Measurements from ENCODE around the gene TNFRSF1A. TPM values are rescaled to one million over a fixed set of nuclear protein-coding genes. Genes with fewer than 3 reads are reported as not detected.

Gene TNFRSF1A
- polyA plus RNA-seq (2013, experiment 1 of 2), result 88.0 TPM
- polyA plus RNA-seq (2013, experiment 2 of 2), result 82.0 TPM

DNA sequence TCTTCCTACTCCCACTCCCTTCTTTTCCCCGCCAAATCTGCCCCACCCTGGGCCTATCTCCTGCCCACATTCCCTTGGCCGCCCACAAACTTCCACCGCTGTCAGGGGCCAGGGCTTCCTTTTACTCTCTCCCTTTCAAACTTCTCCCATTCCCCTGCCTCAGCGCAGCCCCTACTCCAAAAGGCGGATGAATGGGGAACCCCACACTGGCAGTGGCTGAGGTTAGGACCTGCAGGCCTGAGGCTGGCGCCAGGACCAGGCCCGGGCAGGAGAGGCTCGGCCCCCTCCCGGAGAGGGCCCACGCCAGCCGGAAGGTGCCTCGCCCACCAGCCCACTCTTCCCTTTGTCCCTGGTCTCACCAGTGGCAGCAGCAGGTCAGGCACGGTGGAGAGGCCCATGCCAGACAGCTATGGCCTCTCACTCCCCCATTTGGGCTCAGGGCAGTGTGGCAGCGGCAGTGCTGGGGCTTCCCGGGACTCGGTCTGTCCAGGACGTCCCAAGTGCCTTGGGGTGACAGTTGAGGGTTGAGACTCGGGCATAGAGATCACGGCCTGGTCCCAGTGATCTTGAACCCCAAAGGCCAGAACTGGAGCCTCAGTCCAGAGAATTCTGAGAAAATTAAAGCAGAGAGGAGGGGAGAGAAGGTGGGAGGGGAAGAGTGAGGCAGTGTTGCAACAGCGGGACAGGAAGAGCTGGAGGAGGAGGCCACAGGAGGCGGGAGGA is at the start of gene TNFRSF1A:
TSS of gene TNFRSF1A (minus strand) at position 660 of the 723 bp plus-strand sequence. CDS start at position 398, 262 bp downstream.
- H3K4me1 ChIP-seq (ENCODE audit: control insufficient read depth, insufficient read depth, low read length, poor library complexity, severe bottlenecking), result peaks cover 59% of the 10 kb centered on the region
- H3K4me3 ChIP-seq (ENCODE audit: extremely low read depth, insufficient read depth, low read length, poor library complexity, severe bottlenecking), result peak within 1 kb of the TSS; percentile 95
- peaks cover 24% of the 10 kb centered on the region for H3K36me3 ChIP-seq (ENCODE audit: control insufficient read depth, insufficient read depth, low read length)
- no peaks in the 10 kb centered on the region for H3K9me3 ChIP-seq (ENCODE audit: control insufficient read depth, low read length)
- H3K27ac ChIP-seq (ENCODE audit: low read depth, low read length, severe bottlenecking), result peak within 1 kb of the TSS; percentile 72
- WGBS, 2 experiments (ENCODE audit: insufficient coverage in 2 of 2), result 0 to 1% methylated on average over 19 to 20 of the region's 21 CpGs

DNA sequence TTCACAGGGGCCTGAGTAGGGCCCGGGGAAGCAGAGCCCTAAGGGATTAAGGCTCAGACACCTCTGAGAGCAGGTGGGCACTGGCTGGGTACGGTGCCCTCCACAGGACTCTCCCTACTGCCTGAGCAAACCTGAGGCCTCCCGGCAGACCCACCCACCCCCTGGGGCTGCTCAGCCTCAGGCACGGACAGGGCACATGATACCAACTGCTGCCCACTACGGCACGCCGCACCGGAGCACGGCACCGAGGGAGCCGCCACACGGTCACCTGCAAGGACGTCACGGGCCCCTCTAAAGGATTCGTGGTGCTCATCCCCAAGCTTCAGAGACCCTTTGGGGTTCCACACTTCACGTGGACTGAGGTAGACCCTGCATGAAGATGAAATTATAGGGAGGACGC is 49.1 kb upstream of the TNFRSF1A start:
- H3K4me3 ChIP-seq (ENCODE audit: extremely low read depth, insufficient read depth, low read length, poor library complexity, severe bottlenecking), result no peak overlapping the region
- 92 to 100% methylated on average over 12 to 17 of the region's 17 CpGs for WGBS, 2 experiments (ENCODE audit: insufficient coverage in 2 of 2)
- H3K9me3 ChIP-seq (ENCODE audit: control insufficient read depth, low read length), result no peaks in the 10 kb centered on the region
- no peaks in the 10 kb centered on the region for H3K4me1 ChIP-seq (ENCODE audit: control insufficient read depth, insufficient read depth, low read length, poor library complexity, severe bottlenecking)
- no peaks in the 10 kb centered on the region for H3K36me3 ChIP-seq (ENCODE audit: control insufficient read depth, insufficient read depth, low read length)
- no peak overlapping the region for H3K27ac ChIP-seq (ENCODE audit: low read depth, low read length, severe bottlenecking)

DNA sequence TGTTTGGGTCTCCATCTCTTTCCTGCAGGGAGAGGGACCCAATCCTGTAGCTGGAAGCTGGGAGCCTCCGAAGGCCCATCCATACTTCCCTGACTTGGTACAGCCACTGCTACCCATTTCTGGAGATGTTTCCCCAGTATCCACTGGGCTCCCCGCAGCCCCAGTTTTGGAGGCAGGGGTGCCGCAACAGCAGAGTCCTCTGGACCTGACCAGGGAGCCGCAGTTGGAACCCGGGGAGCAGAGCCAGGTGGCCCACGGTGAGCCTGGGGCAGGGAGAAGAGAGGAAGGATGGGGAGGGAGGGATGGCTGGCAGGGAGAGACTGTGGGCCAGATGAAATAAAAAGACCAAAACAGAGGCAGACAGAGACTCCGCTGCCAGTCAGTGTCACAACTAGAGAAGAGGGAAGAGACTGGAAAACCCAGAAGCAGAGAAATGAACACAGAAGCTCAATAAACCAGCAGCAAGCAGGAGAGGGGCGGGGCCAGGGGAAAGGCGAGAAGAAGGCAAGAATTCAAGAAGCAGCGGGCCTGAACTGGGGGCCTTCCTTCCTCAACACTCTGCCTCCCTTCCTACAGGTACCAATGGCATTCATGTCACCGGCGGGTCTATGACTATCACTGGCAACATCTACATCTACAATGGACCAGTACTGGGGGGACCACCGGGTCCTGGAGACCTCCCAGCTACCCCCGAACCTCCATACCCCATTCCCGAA is 48.4 kb upstream of the TNFRSF1A start:
- Histone ChIP-seq H3K9me3 (ENCODE audit: control insufficient read depth, low read length) (no peaks in the 10 kb centered on the region), H3K27ac (ENCODE audit: low read depth, low read length, severe bottlenecking) (no peak overlapping the region), H3K4me3 (ENCODE audit: extremely low read depth, insufficient read depth, low read length, poor library complexity, severe bottlenecking) (no peak overlapping the region), H3K4me1 (ENCODE audit: control insufficient read depth, insufficient read depth, low read length, poor library complexity, severe bottlenecking) (no peaks in the 10 kb centered on the region), H3K36me3 (ENCODE audit: control insufficient read depth, insufficient read depth, low read length) (no peaks in the 10 kb centered on the region)
- WGBS, 2 experiments (ENCODE audit: insufficient coverage in 2 of 2), result 88 to 92% methylated on average over 11 to 15 of the region's 15 CpGs

DNA sequence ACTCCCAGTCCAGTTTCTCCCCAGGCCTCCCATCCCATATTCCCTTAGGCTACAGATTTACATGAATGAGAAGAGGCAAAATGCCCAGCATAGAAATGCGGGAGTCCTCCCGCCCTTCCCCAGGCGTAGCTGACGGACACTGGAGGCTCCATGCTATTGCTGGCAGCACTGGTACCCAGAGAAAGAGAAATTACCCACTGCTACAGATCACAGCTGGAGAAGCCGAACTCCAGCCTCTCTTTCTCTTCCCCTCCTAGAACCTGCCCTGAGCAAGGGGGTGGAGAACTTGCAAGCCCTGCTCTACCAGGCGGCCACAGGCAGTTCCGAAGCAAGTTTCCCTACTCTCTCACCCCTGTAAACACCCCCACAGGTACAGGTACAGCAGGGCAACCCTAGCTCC is 45.7 kb upstream of the TNFRSF1A start:
- Histone ChIP-seq H3K9me3 (ENCODE audit: control insufficient read depth, low read length) (no peaks in the 10 kb centered on the region), H3K27ac (ENCODE audit: low read depth, low read length, severe bottlenecking) (no peak overlapping the region), H3K4me3 (ENCODE audit: extremely low read depth, insufficient read depth, low read length, poor library complexity, severe bottlenecking) (no peak overlapping the region), H3K4me1 (ENCODE audit: control insufficient read depth, insufficient read depth, low read length, poor library complexity, severe bottlenecking) (peaks cover 12% of the 10 kb centered on the region), H3K36me3 (ENCODE audit: control insufficient read depth, insufficient read depth, low read length) (no peaks in the 10 kb centered on the region)
- 73 to 77% methylated on average over 4 to 7 of the region's 7 CpGs for WGBS, 2 experiments (ENCODE audit: insufficient coverage in 2 of 2)

DNA sequence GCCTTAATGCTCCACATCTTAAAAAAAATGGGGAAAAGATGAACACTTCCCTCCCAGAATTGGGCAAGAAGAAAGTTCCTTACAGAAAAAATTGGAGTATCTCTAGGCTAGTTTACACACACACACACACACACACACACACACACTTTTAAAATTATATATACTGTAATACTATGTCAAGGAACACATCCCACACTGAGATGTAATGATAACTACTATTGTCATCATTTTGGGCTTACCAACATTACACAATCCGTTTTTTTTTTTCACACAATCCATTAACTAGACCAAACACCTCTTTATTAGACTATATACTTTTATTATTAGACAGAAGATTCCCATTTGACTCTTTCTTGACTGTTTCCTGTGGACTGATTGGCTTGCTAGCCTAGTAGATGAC is 44.6 kb upstream of the TNFRSF1A start:
- Histone ChIP-seq H3K9me3 (ENCODE audit: control insufficient read depth, low read length) (no peaks in the 10 kb centered on the region), H3K27ac (ENCODE audit: low read depth, low read length, severe bottlenecking) (no peak overlapping the region), H3K4me1 (ENCODE audit: control insufficient read depth, insufficient read depth, low read length, poor library complexity, severe bottlenecking) (peaks cover 17% of the 10 kb centered on the region), H3K36me3 (ENCODE audit: control insufficient read depth, insufficient read depth, low read length) (no peaks in the 10 kb centered on the region), H3K4me3 (ENCODE audit: extremely low read depth, insufficient read depth, low read length, poor library complexity, severe bottlenecking) (no peak overlapping the region)
- no CpG with 5 or more reads among the region's 1 CpG for WGBS, 2 experiments (ENCODE audit: insufficient coverage in 2 of 2)

DNA sequence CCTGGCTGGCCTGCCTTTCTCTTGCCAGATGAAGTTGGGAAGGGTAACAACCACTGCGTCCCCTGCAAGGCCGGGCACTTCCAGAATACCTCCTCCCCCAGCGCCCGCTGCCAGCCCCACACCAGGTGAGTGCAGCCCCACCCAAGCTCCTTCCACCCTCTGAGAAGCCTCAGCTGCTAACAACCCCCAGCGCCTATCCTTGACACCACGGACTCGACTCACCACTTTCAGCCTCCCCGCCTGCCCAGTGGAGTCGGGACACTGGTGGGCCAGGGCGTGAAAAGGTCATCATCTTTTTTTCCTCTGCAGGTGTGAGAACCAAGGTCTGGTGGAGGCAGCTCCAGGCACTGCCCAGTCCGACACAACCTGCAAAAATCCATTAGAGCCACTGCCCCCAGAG is 44.2 kb upstream of the TNFRSF1A start:
- WGBS, 2 experiments (ENCODE audit: insufficient coverage in 2 of 2), result 85 to 86% methylated on average over 9 to 11 of the region's 11 CpGs
- H3K27ac ChIP-seq (ENCODE audit: low read depth, low read length, severe bottlenecking), result no peak overlapping the region

DNA sequence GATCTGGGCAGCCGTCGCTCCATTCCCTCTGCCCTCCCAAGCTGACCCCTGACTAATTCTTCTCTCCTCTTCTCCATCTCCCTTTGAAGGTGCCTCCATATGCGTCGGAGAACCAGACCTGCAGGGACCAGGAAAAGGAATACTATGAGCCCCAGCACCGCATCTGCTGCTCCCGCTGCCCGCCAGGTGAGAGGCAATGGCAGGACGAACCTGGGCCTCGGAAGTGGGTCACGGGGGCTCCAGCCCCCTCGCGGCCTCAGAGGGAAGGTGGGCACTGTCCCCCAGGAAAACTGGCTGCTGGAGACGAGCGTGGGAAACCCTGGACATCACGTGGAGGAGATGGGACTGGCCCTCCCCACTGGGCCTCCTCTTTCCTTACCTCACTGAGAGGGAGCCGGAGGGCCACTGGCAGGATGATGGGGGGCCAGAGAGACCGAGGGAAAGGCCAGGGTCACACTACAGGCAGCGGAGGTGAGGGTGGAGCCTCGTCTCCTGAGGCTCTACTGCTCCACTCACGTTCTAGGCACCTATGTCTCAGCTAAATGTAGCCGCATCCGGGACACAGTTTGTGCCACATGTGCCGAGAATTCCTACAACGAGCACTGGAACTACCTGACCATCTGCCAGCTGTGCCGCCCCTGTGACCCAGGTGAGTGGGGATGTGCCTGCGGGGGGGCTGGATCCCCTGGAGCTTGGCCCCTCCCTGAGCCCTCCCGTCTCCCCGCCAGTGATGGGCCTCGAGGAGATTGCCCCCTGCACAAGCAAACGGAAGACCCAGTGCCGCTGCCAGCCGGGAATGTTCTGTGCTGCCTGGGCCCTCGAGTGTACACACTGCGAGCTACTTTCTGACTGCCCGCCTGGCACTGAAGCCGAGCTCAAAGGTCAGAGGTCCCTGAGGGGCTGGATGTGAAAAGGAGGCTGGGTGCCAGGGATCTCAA is 42.9 kb upstream of the TNFRSF1A start:
- 96 to 97% methylated on average over 28 to 35 of the region's 36 CpGs for WGBS, 2 experiments (ENCODE audit: insufficient coverage in 2 of 2)
- Histone ChIP-seq H3K4me1 (ENCODE audit: control insufficient read depth, insufficient read depth, low read length, poor library complexity, severe bottlenecking) (peaks cover 17% of the 10 kb centered on the region), H3K9me3 (ENCODE audit: control insufficient read depth, low read length) (no peaks in the 10 kb centered on the region), H3K27ac (ENCODE audit: low read depth, low read length, severe bottlenecking) (no peak overlapping the region), H3K4me3 (ENCODE audit: extremely low read depth, insufficient read depth, low read length, poor library complexity, severe bottlenecking) (no peak overlapping the region), H3K36me3 (ENCODE audit: control insufficient read depth, insufficient read depth, low read length) (no peaks in the 10 kb centered on the region)

More for the DNA sequence above, 44.2 kb upstream of the TNFRSF1A start:
- H3K9me3 ChIP-seq (ENCODE audit: control insufficient read depth, low read length), result no peaks in the 10 kb centered on the region
- H3K4me3 ChIP-seq (ENCODE audit: extremely low read depth, insufficient read depth, low read length, poor library complexity, severe bottlenecking), result no peak overlapping the region
- no peaks in the 10 kb centered on the region for H3K36me3 ChIP-seq (ENCODE audit: control insufficient read depth, insufficient read depth, low read length)
- H3K4me1 ChIP-seq (ENCODE audit: control insufficient read depth, insufficient read depth, low read length, poor library complexity, severe bottlenecking), result peaks cover 17% of the 10 kb centered on the region

DNA sequence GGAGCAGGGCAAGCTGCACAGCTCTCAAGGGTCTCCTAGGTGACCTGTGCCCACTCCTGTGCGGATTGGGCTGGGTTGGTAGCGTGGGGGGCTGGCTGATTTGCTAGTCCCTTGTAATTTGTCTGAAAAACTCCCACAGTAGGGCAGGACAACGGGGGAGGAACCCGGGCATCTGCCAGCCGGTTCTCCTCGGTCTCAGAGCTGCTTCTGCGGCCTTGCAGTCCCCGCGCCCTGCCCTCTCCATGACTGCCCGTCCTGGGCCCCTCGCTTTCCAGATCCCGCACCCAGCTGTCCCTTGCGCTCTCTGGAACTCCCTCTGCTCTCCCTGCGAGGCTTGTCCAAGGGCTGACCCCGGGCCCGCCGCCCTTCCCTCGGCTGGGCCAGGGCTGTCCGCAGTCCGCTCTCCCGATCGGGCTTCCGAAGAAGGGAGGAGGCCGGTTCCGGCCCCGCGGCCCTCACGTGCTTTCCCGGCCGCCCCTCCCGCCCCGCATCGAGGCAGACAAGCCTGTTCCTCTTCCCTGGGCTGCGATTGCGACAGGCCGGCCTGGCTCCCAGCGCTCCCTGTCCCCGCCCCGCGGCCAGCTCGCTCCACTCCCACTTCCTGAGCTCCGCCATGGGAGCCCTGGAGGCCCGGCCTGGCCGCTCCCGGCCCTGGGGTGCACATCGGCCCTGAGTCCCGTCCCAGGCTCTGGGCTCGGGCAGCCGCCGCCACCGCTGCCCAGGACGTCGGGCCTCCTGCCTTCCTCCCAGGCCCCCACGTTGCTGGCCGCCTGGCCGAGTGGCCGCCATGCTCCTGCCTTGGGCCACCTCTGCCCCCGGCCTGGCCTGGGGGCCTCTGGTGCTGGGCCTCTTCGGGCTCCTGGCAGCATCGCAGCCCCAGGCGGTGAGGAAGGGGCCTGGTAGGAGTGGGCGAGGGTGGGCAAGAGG is 42.0 kb upstream of the TNFRSF1A start, which contains the start of gene LTBR:
TSS of gene LTBR (plus strand) at position 591 of the 927 bp plus-strand sequence. CDS start at position 788, 197 bp downstream.
- Histone ChIP-seq H3K4me3 (ENCODE audit: extremely low read depth, insufficient read depth, low read length, poor library complexity, severe bottlenecking) (no peak within 1 kb of the TSS), H3K9me3 (ENCODE audit: control insufficient read depth, low read length) (no peaks in the 10 kb centered on the region), H3K4me1 (ENCODE audit: control insufficient read depth, insufficient read depth, low read length, poor library complexity, severe bottlenecking) (peaks cover 17% of the 10 kb centered on the region), H3K36me3 (ENCODE audit: control insufficient read depth, insufficient read depth, low read length) (no peaks in the 10 kb centered on the region), H3K27ac (ENCODE audit: low read depth, low read length, severe bottlenecking) (no peak within 1 kb of the TSS)
- WGBS, 2 experiments (ENCODE audit: insufficient coverage in 2 of 2), result 51 to 56% methylated on average over 50 to 56 of the region's 62 CpGs

DNA sequence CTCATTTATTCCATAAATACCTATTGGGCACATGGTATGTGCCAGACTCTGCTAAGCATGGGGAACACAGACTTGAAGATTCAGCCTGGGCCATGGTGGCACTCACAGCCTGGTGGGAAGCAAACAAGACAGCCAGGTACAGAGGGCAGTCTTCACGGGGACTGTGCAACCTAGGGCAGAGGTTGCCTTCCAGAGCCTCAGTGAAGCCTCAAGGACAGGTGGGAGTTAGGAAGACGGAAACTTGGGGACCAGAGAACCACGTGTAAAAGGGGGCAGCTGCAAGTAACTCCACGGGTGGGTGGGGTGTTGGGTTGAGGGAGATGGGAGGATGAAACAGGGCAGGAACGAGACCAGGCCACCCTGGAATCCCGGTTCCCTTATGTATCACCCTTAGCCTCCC is 41.1 kb upstream of the TNFRSF1A start:
- no peak overlapping the region for H3K27ac ChIP-seq (ENCODE audit: low read depth, low read length, severe bottlenecking)

More for the DNA sequence above, 41.1 kb upstream of the TNFRSF1A start:
- Histone ChIP-seq H3K4me3 (ENCODE audit: extremely low read depth, insufficient read depth, low read length, poor library complexity, severe bottlenecking) (no peak overlapping the region), H3K9me3 (ENCODE audit: control insufficient read depth, low read length) (no peaks in the 10 kb centered on the region), H3K4me1 (ENCODE audit: control insufficient read depth, insufficient read depth, low read length, poor library complexity, severe bottlenecking) (peaks cover 17% of the 10 kb centered on the region), H3K36me3 (ENCODE audit: control insufficient read depth, insufficient read depth, low read length) (no peaks in the 10 kb centered on the region)
- 91 to 100% methylated on average over 3 to 5 of the region's 6 CpGs for WGBS, 2 experiments (ENCODE audit: insufficient coverage in 2 of 2)

Data from mesodermal cell (in vitro differentiated cells).